HG03135 (cell line): ENCODE data around the gene STKLD1.
"Not testable (repeated sequence)": the region's sequence is repeated elsewhere in the genome, so short reads cannot be mapped to it uniquely, and the experiment has no call there.

ENCODE experiments used
- ATAC-seq: cut with Tn5 transposase; IDR thresholded peaks from one replicate; pipeline ENCODE4 v1.9.1; 2021; ENCODE audit warnings: mild to moderate bottlenecking, moderate library complexity; ENCODE audit not compliant: unreplicated experiment

The STKLD1 gene

DNA sequence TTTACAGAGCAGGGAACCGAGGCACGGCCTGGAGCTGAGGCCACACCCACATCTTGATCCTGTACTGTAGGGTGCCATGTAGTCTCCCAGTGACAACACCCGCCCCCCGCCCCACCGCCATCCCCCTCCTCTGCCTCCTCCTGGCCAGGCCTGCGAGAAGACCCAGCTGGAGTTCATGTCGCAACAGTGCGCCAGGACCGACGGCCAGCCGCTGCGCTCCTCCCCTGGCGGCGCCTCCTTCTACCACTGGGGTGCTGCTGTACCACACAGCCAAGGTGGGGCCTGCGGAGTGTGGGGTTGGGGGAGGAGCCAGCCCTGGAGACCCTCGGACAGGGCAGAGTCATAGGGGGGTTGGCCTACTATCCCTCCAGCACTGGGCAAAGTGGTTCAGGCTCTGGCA, 60.5 kb downstream of the STKLD1 start:
- ATAC-seq, result no peak

- ATAC-seq, result no peak
These were observed 61.8 kb downstream of the STKLD1 start for GRCh38 chr9:133437753-133438531.

DNA sequence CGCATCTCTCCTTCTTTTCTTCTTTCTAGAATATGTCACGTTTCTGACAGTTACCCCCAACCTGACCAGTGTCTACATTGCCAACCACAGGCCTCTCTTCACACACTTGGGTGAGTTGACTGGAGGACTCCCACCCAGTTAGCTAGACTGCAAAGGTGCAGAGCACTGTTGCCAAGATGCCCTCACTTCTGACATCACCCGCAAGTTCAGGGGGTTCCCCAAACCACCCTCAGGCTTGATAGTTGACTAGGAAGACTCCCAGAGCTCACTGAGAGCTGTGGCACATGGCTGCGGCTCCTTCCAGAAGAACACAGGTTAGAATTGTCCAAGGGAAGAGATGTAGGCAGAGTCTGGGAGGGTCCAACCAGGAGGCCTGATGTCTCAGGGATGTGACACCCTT, 63.2 kb downstream of the STKLD1 start:
- no peak for ATAC-seq

GRCh38 chr9:133440874-133441273, 64.7 kb downstream of the STKLD1 start:
- ATAC-seq, result peak; percentile 66

DNA sequence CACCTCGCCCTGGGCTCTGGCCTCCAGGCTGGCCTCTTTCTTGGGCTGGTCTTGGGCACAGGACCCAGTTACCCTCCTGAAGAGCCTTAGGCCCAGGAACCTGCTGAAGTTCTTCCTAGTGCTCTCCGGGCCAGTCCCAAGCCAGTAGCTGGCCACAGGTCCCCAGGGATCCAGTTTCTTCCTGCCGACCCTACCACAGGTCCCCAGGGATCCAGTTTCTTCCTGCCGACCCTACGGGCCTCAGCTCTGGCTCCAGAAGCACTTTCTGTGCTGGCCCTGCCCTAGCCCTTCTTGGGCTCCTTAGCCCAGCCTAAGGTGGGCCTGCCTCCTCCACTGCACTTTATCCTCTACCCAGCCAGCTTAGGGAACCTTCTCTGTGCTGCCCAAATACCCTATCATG, 65.4 kb downstream of the STKLD1 start:
- ATAC-seq, result no peak

DNA sequence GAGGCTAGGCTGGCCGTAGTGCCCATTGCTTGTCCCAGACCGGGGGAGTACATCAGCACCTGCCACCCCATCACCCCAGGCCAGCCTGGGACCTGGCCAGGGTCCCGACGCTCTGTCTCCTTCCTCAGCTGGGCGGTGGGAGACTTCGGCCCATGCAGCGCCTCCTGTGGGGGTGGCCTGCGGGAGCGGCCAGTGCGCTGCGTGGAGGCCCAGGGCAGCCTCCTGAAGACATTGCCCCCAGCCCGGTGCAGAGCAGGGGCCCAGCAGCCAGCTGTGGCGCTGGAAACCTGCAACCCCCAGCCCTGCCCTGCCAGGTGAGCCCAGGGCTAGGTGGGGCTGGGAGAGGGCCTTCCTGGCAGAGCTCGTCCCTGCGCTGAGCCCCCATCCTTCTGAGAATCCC, 67.1 kb downstream of the STKLD1 start:
- ATAC-seq, result no peak

- ATAC-seq, result no peak
These were observed 67.8 kb downstream of the STKLD1 start for GRCh38 chr9:133443982-133444381.

DNA sequence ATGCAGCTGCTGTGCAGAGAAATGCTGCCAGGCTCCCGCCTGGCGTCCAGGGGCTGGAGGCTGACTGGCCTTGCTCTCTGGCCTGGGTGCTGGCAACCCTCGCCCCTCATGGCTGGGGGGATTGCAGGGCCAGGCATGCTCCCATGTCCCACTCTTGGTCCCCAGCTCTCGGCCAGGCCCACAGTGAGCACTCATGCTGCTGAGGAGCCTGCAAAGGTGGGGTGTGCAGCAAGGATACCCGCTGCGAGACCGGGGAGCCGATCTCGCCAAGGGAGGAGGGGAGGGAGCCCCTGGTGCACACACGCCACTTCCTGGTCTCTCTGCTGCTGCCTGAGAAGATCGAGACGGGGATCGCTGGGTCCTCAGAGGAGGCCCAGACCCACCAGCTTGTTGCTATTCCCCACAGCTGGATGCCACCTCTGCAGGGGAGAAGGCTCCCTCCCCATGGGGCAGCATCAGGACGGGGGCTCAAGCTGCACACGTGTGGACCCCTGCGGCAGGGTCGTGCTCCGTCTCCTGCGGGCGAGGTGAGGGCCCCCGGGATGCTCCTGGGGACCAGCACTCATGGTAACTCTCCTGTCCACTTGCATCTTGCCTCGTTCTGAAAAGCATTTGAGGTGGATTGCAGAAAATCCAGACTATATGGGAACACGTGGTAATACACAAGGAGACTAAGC, 69.3 kb downstream of the STKLD1 start:
- ATAC-seq, result no peak

GRCh38 chr9:133448487-133448972, 72.4 kb downstream of the STKLD1 start:
- ATAC-seq, result no peak

GRCh38 chr9:133449760-133450159, 73.6 kb downstream of the STKLD1 start:
- no peak for ATAC-seq

DNA sequence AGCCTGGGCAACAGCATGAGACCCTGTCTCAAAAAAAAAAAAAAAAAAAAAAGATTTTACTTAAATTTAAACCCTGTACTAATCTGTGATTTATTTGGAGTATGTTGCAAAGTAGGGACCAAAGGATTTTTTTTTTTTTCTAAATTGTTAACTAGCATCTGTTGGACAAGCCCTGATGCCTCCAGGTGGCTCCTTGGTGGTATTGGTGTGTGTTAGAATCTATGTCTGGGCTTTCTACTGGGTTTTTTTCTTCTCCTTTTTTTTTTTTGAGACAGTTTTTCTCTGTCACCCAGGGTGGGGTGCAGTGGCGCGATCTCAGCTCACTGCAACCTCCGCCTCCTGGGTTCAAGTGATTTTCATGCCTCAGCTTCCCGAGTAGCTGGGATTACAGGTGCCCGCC, 75.7 kb downstream of the STKLD1 start:
- not testable (repeated sequence) for ATAC-seq

DNA sequence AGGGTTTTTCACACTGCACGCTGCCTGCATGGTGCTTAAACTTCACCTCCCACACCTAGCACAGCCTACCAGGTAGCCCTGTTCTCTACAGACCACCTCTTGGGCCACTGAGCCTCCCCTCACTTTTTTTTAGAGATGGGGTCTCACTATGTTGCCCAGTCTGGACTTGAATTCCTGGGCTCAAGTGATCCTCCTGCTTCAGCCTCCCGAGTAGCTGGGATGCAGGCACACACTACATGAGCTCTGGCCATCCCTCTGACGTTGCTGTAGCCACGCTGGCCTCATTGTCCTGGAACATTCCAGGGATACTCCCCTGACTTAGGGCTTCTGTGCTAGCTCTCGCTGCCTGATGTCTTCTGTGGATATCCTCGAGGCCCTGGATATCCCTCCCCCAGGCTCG, 76.4 kb downstream of the STKLD1 start:
- no peak for ATAC-seq

DNA sequence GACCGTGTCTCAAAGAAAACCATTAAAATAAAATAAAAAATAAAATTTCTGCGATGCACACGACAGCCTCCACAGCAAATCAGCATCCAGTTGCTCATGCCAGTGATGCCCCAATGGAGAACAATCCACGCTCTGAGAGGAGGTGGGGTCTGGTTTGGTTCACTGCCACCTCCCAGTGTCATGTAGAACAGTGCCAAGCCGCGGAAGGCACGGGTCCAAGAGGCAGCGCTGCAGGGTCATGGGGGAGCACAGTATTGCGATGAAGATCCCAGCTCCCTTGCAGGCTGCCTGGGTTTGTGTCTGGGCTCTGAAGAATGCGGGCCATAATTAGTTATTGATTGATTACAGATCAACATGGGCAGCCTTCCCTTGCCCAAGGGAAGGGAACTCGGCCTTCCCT, 77.5 kb downstream of the STKLD1 start:
- no peak for ATAC-seq

- no peak for ATAC-seq
These were observed 78.2 kb downstream of the STKLD1 start for GRCh38 chr9:133454325-133454724.

DNA sequence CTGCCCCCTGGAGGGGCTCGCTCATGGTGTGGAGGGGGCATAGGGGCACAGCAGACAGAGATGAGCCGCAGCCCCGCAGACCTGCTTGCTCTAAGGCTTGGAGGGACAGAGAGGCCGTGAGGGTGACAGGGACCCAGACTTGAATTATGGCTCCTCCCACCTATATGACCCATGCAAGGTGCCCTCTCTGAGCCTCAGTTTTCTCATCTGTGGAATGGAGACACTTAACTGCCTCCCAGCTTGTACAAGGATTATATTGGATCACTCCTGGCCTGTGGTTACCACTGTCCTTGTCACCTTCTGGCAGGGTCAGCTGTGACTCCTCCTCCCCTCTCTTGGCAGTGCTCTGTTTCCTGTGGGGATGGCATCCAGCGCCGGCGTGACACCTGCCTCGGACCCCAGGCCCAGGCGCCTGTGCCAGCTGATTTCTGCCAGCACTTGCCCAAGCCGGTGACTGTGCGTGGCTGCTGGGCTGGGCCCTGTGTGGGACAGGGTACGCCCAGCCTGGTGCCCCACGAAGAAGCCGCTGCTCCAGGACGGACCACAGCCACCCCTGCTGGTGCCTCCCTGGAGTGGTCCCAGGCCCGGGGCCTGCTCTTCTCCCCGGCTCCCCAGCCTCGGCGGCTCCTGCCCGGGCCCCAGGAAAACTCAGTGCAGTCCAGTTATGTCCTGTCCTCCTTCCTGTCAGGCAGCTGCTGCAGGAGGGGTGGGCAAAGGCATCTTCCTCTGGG, 78.9 kb downstream of the STKLD1 start:
- ATAC-seq, result no peak
